GM18498 (cell line): ENCODE data around the gene NCSTN.

Source experiments
- ATAC-seq: cut with Tn5 transposase; IDR thresholded peaks from one replicate; pipeline ENCODE4 v1.9.1; 2021; ENCODE audit warnings: mild to moderate bottlenecking, moderate library complexity; ENCODE audit not compliant: unreplicated experiment

The NCSTN gene

DNA sequence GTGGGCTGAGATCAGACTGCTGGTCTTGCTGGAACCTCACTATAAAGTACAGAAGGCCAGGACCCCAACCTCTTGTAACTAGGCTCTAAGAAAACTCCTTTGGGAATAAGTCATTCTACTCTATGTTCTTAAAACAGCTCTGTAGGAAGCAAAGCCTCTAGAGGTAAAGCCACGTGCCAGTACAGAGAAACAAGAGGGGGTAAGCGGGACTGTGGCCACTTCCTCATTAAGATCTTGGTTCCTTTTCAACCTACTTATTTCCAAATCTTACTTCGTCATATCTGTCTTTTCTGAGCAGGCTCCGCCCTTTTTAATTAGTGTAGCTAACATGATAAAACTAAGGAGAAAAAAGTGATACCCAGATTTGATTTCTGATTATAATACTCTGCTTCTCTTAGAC, 3.8 kb downstream of the NCSTN start:
- no peak for ATAC-seq

- ATAC-seq: no peak
These were observed 8.4 kb downstream of the NCSTN start for GRCh38 chr1:160351629-160352028.

DNA sequence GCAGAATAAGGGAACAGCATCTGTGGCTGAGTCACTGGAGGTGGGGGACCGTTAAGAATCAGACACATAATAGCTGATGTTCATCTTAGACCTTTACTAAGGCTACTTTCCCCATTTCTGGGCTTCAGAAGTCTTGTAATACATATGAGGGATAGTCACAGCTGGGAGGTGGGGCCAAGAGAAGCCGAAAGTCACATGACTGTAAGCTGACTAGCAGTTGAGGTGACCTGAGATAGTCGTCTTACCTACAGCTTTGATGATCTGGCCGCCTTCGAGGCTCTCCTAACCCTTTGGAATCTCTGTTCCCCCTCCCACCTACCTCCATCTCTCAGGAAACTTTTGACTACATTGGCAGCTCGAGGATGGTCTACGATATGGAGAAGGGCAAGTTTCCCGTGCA, 9.4 kb downstream of the NCSTN start:
- ATAC-seq: no peak

GRCh38 chr1:160353223-160353622, 10.0 kb downstream of the NCSTN start:
- ATAC-seq: no peak

DNA sequence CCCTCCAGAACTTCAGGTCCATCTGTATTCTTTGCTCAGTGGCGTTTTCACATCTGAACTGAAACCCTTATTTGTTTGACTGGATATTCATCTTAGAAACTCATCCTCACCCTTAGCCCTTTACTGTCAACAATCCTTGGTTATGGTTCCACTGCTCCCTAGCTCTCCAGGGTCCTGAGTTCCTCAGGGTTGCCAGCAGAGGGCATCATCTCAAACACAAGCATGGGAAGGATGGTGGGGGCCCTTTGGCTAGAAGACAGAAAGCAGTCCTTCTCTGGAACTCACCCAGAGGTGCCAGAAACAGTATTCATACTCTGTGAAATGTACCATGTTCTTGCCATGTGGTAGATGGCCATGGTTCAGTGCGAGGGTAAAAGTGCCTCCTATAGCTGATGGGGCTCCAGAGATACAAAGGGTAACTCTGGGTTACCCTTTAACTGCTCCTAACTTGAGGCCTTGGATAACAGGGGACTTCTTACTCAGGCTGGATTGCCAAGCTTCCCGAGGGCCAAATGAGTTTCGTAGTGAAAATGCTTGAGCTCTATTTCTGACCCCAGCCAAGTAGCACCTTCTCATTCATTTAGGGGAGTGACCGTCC, 11.3 kb downstream of the NCSTN start:
- ATAC-seq: no peak

DNA sequence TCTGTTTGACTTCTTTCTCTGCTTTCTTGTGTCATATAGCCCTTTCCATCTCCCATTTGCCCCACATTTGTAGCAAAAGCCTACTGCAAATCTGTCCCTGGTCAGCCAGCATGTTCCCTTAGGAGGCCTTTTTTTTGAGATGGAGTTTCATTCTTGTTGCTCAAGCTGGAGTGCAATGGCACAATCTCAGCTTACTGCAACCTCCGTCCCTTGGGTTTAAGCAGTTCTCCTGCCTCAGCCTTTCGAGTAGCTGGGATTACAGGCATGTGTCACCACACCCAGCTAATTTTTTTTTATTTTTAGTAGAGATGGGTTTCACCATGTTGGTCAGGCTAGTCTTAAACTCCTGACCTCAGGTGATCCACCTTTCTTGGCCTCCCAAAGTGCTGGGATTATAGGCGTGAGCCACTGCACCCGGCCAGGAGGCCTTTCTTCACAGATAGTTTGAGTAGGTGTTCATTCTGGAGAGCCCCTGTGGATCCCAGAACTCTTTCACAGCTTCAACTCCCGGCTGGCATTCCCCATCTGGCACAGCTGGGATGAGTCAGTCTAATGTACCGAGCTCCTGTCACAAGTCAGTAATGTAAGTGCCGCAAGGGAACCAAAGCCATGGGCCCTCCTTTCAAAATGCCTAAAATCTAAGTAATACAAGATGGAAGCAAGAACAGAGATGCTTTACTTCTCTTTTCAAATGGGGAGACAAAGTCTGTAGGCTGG, 14.3 kb downstream of the NCSTN start:
- no peak for ATAC-seq

GRCh38 chr1:160358073-160358472, 14.9 kb downstream of the NCSTN start:
- no peak for ATAC-seq

- no peak for ATAC-seq
These were observed 16.5 kb downstream of the NCSTN start for GRCh38 chr1:160359559-160360226.

- no peak for ATAC-seq
These were observed 17.1 kb downstream of the NCSTN start for GRCh38 chr1:160360227-160360695.

GRCh38 chr1:160361199-160361598, 18.0 kb downstream of the NCSTN start:
- ATAC-seq: no peak

DNA sequence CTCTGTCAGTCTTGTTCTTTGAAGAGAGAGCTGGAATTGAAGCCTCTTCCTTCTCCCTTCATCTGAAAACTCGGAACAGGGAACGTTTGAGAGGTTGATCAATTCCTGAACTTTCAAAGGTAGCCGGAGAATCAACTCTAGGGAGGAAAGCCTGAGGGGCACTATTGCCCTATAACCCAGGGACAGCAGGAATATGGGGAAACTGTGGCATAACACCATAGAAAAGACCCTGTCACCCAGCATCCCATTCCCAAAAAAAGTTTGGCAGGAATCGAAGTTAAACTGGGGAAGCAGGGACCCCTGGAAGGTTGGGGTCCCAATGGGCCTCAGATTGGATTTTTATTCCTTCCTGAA, 18.6 kb downstream of the NCSTN start:
- ATAC-seq: no peak

DNA sequence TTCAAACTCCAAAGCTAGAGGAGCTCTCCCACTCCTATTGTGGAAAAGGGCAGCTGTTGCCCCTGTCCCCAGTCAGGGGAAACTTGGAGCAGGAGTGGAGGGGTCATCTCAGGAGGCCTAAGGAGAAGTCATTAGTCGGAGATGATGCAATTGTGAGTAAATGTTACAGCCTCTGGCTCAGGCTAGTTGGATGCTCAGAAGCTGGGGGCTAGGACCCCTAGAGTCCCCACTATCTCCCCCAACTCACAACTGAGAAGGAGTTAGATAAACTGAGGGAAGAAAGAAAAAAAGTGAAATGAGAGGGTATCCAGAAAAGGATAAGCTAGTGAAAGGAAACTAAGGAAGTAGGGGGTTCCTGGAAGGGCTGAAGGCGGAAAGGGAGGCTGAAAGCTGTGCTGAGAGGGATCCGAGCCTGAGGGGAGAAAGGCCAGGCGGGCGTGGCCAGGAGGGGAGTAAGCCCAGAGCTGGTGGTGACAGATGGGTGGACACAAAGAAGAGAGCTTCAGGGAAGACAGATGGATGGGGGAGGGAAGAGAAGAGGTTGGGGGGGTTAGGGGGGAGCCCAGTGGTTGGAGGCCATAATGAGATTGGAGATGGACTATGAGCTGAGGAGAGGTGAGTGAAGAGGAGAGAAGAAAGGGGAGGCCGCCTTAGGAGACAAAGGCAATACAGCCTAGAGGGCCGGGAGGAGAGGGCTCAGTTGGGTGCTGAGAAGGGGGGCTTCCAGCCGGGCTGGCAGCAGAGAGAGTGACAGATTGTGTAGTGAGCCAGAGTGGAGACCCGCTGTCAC, 19.2 kb downstream of the NCSTN start:
- no peak for ATAC-seq

DNA sequence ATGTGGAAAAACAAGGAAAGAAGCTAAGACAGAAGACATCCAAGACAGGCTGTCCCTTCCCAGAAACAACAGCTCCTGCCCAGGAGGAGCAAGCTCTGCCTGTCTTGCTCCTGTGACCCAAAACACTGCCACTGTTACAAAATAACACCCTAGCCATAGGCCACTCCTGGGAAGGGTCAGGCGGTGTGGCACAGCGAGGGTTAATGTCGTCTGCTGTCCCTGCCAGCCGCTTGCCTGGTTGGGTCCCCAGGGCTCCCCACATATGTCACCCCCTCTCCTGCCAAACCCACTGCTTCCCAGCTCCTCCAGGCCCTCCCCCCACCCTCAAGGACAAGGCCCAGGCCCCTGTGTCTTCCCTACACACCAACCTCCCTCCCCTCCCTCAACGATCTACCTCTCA, 19.8 kb downstream of the NCSTN start:
- ATAC-seq: no peak

- ATAC-seq: no peak
These were observed 21.0 kb downstream of the NCSTN start for GRCh38 chr1:160363951-160364735.

GRCh38 chr1:160365325-160365724, 22.1 kb downstream of the NCSTN start:
- no peak for ATAC-seq

DNA sequence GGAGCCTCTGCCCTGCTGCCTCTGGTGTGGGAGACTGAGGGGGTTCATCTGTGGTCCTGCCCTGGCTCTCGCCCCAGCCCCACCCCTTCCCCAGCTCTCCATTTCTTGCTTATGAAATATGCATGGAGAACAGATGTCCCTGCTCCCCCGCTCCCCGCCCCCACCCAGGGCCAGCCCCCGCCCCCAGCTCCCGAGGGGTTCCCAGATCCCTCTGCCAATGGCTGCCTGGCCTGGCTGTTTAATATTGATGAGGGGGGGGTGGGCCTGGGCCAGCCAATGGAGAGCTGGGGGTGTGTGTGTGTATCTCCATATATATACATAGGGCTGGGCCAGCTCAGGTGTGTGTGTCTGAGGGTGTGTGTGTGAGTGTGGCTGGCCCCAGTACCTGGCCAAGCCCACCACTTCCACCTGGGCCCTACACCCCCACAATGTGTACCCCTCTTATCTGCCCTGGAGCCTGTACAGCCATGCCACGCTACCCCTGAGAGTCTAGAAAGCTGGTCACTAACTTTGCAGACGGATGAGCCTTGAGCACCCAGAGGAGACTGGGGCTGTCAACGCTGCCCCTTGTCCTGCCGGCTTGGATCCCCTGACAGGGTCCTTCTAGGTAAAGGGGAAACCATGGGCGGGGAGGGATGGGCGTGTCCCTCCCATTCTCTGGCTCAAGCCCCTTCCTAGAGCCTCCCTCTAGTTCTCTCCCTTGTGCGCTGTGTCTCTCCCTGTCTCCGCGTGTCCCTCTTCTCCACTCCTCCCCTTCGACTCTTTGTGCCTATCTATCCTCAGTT, 23.7 kb downstream of the NCSTN start, which contains the start of gene NHLH1:
Gene NHLH1 (plus strand): TSS at position 341 of the 785 bp plus-strand sequence. CDS start 3,661 bp downstream, outside the sequence.
- ATAC-seq: no peak

DNA sequence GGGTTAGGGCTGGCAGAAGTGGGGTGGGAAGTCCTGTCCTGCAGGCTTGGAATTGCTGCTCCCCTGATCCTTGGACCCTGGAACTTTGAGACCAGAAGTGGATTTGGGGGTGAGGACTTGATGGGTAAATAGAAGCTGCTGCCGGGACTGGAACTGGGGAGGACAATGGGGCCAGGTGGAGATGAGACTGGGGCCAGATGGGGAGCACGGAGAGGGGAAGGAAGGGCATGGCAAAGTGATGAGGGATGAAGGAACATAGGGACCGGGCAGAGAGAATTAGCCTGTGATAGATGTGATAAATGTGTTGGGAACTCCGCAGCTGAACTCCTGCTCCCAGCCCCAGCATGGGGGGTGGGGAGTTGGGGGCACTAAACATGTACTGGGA, 24.3 kb downstream of the NCSTN start:
- no peak for ATAC-seq

DNA sequence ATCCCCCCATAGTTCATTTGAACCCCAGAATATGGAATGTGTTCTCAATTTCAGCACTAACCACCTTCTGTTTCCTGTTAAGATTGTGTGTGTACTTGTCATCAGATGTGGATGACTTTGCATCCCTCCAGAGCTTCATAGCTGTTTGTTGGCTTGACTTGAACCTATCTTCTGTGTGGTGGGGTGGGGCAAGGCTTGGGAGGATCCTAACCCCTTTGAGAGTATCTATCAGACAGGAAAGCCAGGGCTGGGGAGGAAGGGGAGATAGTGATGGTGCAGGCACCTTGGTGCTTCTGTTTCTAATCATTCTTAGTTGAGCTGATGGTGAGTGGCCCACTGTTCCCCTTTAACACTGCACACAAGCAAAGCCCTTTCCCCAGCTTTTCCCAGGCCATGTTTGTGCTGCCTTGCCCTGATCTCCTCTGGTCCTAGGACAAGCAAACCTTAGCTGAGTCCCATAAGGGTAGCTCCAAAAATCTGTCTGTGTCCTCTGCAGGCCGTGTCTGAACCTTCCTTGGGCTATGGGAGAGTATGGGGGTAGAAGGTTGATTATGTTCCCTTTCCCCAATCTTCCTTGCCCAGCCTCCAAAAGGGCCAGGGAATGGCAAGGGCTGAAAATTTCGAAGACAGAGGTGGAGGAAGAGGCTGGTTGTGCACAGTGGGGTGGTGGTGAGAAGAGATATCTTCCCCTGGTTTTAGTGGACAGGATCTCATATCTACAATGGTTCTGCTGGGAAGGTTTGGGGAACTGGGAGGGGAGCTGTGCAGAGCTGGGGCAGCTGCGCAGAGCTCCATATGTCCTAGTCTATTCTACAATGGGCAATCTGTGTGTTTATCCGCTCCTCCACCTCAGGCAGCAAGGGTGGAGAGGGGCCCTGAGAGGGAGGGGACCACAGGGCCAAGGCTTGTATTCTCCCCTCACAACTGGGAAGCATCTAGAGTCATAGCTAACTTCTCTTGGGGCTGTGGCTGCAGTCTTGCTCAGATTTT, 25.0 kb downstream of the NCSTN start:
- no peak for ATAC-seq

DNA sequence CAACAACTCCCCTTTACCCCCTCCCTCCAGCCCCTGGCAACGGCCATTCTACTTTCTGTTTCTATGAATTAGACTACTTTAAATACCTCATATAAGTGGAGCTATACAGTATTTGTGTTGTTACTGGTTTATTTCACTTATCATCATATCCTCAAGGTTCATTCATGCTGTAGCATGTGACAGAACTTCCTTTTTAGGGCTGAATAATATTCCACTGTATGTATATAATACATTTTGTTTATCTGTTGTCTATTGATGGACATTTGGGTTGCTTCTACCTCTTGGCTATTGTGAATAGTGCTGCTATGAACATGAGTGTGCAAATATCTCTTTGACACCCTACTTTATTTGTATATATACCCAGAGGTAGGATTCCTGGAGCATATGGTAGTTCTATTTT, 25.9 kb downstream of the NCSTN start:
- ATAC-seq: no peak
